PC-9 (cell line): ENCODE results near the gene ZNF552.
"Not testable (repeated sequence)": the region's sequence is repeated elsewhere in the genome, so short reads cannot be mapped to it uniquely, and the experiment has no call there.

Experiments
- CTCF ChIP-seq: fragments of 200-600 bp; sonication (generic); conservative IDR thresholded peaks from 2 replicates; pipeline ENCODE4 v1.6.1; 2017; ENCODE audit warnings: mixed run types, antibody characterized with exemption, mild to moderate bottlenecking, moderate library complexity
- EZH2 ChIP-seq: fragments of 200-600 bp; sonication (generic); IDR thresholded peaks from 2 replicates; pipeline ENCODE4 v1.8.0; 2017; ENCODE audit warnings: antibody characterized with exemption, low read depth

GRCh38 chr19:57823155-57823554 lies 8.4 kb upstream of the ZNF552 start:
- TF ChIP-seq CTCF, EZH2: not testable (repeated sequence)
